H9 (cell line): Measurements from ENCODE around the gene RPS21. TPM values are rescaled to one million over a fixed set of nuclear protein-coding genes. Genes with fewer than 3 reads are reported as not detected.

ENCODE experiments used
- DNase-seq: peaks from one replicate; pipeline ENCODE4 v3.0.0-alpha.2; 2017
- H2AFZ ChIP-seq: one replicate; pipeline ENCODE4 v1.6.1; 2013; ENCODE audit warnings: mild to moderate bottlenecking, low read length, control low read depth, moderate library complexity
- H2AK5ac ChIP-seq: 2 replicates; pipeline ENCODE4 v1.6.1; 2013; ENCODE audit warnings: low read length, control low read depth, mixed read lengths; ENCODE audit not compliant: insufficient read length
- H2BK120ac ChIP-seq: one replicate; pipeline ENCODE4 v1.6.1; 2013; ENCODE audit warnings: low read depth, mild to moderate bottlenecking, low read length, control low read depth, inconsistent platforms; ENCODE audit not compliant: poor library complexity, severe bottlenecking
- H2BK12ac ChIP-seq: 2 replicates; pipeline ENCODE4 v1.6.1; 2013; ENCODE audit warnings: low read length, control low read depth, mixed read lengths, low read depth; ENCODE audit not compliant: insufficient read length
- H2BK15ac ChIP-seq: 2 replicates; pipeline ENCODE4 v1.6.1; 2013; ENCODE audit warnings: low read depth, low read length, control low read depth
- H2BK20ac ChIP-seq: one replicate; pipeline ENCODE4 v1.6.1; 2013; ENCODE audit warnings: low read depth, mild to moderate bottlenecking, low read length, control low read depth, inconsistent platforms; ENCODE audit not compliant: poor library complexity, severe bottlenecking
- H2BK5ac ChIP-seq: 2 replicates; pipeline ENCODE4 v1.6.1; 2013; ENCODE audit warnings: low read length, control low read depth, mixed read lengths; ENCODE audit not compliant: insufficient read length
- H3K14ac ChIP-seq: 2 replicates; pipeline ENCODE4 v1.6.1; 2013; ENCODE audit warnings: low read length, control low read depth; ENCODE audit not compliant: insufficient read depth
- H3K18ac ChIP-seq: 2 replicates; pipeline ENCODE4 v1.6.1; 2013; ENCODE audit warnings: low read depth, mild to moderate bottlenecking, mixed read lengths, low read length, control low read depth; ENCODE audit not compliant: insufficient read length
- H3K23ac ChIP-seq: 2 replicates; pipeline ENCODE4 v1.6.1; 2013; ENCODE audit warnings: low read length, control low read depth, mixed read lengths, low read depth; ENCODE audit not compliant: insufficient read length
- H3K23me2 ChIP-seq: 2 replicates; pipeline ENCODE4 v1.6.1; 2013; ENCODE audit warnings: low read depth, mild to moderate bottlenecking, mixed read lengths, low read length, control low read depth; ENCODE audit not compliant: insufficient read length, poor library complexity, severe bottlenecking
- H3K27ac ChIP-seq: 2 replicates; pipeline ENCODE4 v1.5.1; 2013; ENCODE audit warnings: low read length, control low read depth, mixed read lengths, low read depth; ENCODE audit not compliant: insufficient read length
- H3K27me3 ChIP-seq: 2 replicates; pipeline ENCODE4 v1.6.1; 2013; ENCODE audit warnings: low read length, control low read depth, inconsistent platforms; ENCODE audit not compliant: insufficient read depth
- H3K4ac ChIP-seq: 2 replicates; pipeline ENCODE4 v1.6.1; 2013; ENCODE audit warnings: low read depth, mild to moderate bottlenecking, control low read depth, inconsistent platforms, low read length, moderate library complexity
- H3K4me1 ChIP-seq: 2 replicates; pipeline ENCODE4 v1.6.1; 2013; ENCODE audit warnings: low read length, control low read depth, inconsistent platforms; ENCODE audit not compliant: insufficient read depth
- H3K4me2 ChIP-seq: 2 replicates; pipeline ENCODE4 v1.6.1; 2013; ENCODE audit warnings: low read length, control low read depth, mixed read lengths; ENCODE audit not compliant: insufficient read length, insufficient read depth
- H3K56ac ChIP-seq: 2 replicates; pipeline ENCODE4 v1.6.1; 2013; ENCODE audit warnings: low read depth, mild to moderate bottlenecking, mixed read lengths, low read length, control low read depth; ENCODE audit not compliant: insufficient read length
- H3K79me1 ChIP-seq: 2 replicates; pipeline ENCODE4 v1.6.1; 2013; ENCODE audit warnings: low read depth, mild to moderate bottlenecking, moderate library complexity, low read length, control low read depth, inconsistent platforms; ENCODE audit not compliant: insufficient read depth, poor library complexity, severe bottlenecking
- H3K79me2 ChIP-seq: 2 replicates; pipeline ENCODE4 v1.6.1; 2013; ENCODE audit warnings: low read length, control low read depth, inconsistent platforms; ENCODE audit not compliant: insufficient read depth
- H3K9ac ChIP-seq: 2 replicates; pipeline ENCODE4 v1.6.1; 2013; ENCODE audit warnings: low read length, control low read depth, mixed read lengths; ENCODE audit not compliant: insufficient read length; ENCODE audit errors: extremely low read depth
- H3K9me3 ChIP-seq: one replicate; pipeline ENCODE4 v1.6.1; 2013; ENCODE audit warnings: low read depth, low read length, inconsistent platforms; ENCODE audit not compliant: control insufficient read depth
- H3T11ph ChIP-seq: one replicate; pipeline ENCODE4 v1.6.1; 2013; ENCODE audit warnings: mild to moderate bottlenecking, low read length, control low read depth, inconsistent platforms
- H4K20me1 ChIP-seq: one replicate; pipeline ENCODE4 v1.6.1; 2013; ENCODE audit not compliant: control insufficient read depth, insufficient read length, insufficient read depth
- H4K5ac ChIP-seq: 2 replicates; pipeline ENCODE4 v1.6.1; 2013; ENCODE audit warnings: low read depth, mild to moderate bottlenecking, mixed read lengths, low read length, control low read depth; ENCODE audit not compliant: insufficient read length
- H4K8ac ChIP-seq: replicated peaks from 2 replicates; pipeline ENCODE4 v1.6.1; 2013; ENCODE audit warnings: low read length, control low read depth, mixed read lengths, low read depth; ENCODE audit not compliant: insufficient read length
- H4K91ac ChIP-seq: 2 replicates; pipeline ENCODE4 v1.6.1; 2013; ENCODE audit warnings: low read depth, mild to moderate bottlenecking, moderate library complexity, mixed read lengths, low read length, control low read depth; ENCODE audit not compliant: insufficient read length
- H3K27ac Mint-ChIP-seq, 3 experiments: 2 replicates in 2 of 3; 3 replicates in 1 of 3; pipeline ENCODE4 v1.8.0; 2020 to 2021; ENCODE audit warnings: mixed read lengths in 3 of 3, mild to moderate bottlenecking in 1 of 3, moderate library complexity in 1 of 3
- H3K27me3 Mint-ChIP-seq: 2 replicates; pipeline ENCODE4 v1.8.0; 2021; ENCODE audit warnings: low read depth, mild to moderate bottlenecking, moderate library complexity, mixed read lengths
- H3K36me3 Mint-ChIP-seq, 3 experiments: 2 replicates in 2 of 3; 3 replicates in 1 of 3; pipeline ENCODE4 v1.8.0; 2020 to 2021; ENCODE audit warnings: low read depth in 3 of 3, mixed read lengths in 3 of 3; ENCODE audit not compliant: insufficient read depth in 1 of 3
- H3K4me1 Mint-ChIP-seq, 2 experiments: 2 replicates each; pipeline ENCODE4 v1.8.0; 2020; ENCODE audit warnings: mixed read lengths in 2 of 2
- H3K4me3 Mint-ChIP-seq, 2 experiments: 2 replicates in 1 of 2; 3 replicates in 1 of 2; pipeline ENCODE4 v1.8.0; 2020 to 2021; ENCODE audit warnings: mild to moderate bottlenecking in 2 of 2, mixed read lengths in 2 of 2, moderate library complexity in 1 of 2
- H3K9me3 Mint-ChIP-seq, 2 experiments: 2 replicates in 1 of 2; 3 replicates in 1 of 2; pipeline ENCODE4 v1.8.0; 2020; ENCODE audit warnings: mild to moderate bottlenecking in 2 of 2, mixed read lengths in 2 of 2, moderate library complexity in 1 of 2
- CTCF ChIP-seq: fragments of 200-600 bp; sonication (generic); conservative IDR thresholded peaks from 3 replicates; pipeline ENCODE4 v1.8.0; 2021; ENCODE audit warnings: antibody characterized with exemption, mild to moderate bottlenecking
- WGBS: extraction: QIAGEN DNeasy Blood & Tissue Kit; methylation state at CpG from one replicate; pipeline ENCODE4 v1.1.7; 2013; ENCODE audit warnings: missing lambda C conversion rate, low lambda C conversion rate, mixed read lengths; ENCODE audit not compliant: insufficient read length; ENCODE audit errors: extremely low coverage; 5-methylcytosine and 5-hydroxymethylcytosine counted together
- total RNA-seq: library from RNA; stranded (reverse); gene quantifications from 2 replicates; pipeline ENCODE4 v1.2.1, GENCODE V29; 2021

The RPS21 gene
- total RNA-seq, 1 experiment from 2014 or later = 1,715 TPM

- H4K8ac ChIP-seq = no peak overlapping the region
- peak overlapping the region in 1 of 3 experiments; percentile 68; a peak in 2 of 7 replicates for H3K27ac Mint-ChIP-seq
- H3K56ac ChIP-seq = no peak overlapping the region
- no peak for DNase-seq
- H4K20me1 ChIP-seq = no peaks in the 10 kb centered on the region
- H2BK20ac ChIP-seq = no peak overlapping the region
- no peak overlapping the region for H2BK12ac ChIP-seq
- H2BK5ac ChIP-seq = no peak overlapping the region
- peaks cover 5% of the 10 kb centered on the region for H3K79me1 ChIP-seq
- H3K4me3 Mint-ChIP-seq = no peak overlapping the region
- no peaks in the 10 kb centered on the region; the same call in 1 of the 2 replicates for H3K4me1 ChIP-seq
- peaks cover 4% of the 10 kb centered on the region; the same call in 1 of the 2 replicates for H3K79me2 ChIP-seq
- no peak overlapping the region for H4K5ac ChIP-seq
- H2BK120ac ChIP-seq = no peak overlapping the region
- no peaks in the 10 kb centered on the region for H3K23me2 ChIP-seq
- no peak overlapping the region; the same call in 1 of the 2 replicates for H3K14ac ChIP-seq
- H3K9me3 Mint-ChIP-seq = peaks cover 0 to 5% of the 10 kb centered on the region in 2 experiments; a peak in 2 of 5 replicates
- no peak for TF ChIP-seq CTCF
- peaks cover 13 to 28% of the 10 kb centered on the region in 2 experiments for H3K4me1 Mint-ChIP-seq
- peak overlapping the region; percentile 29; the same call in 1 of the 2 replicates for H3K4ac ChIP-seq
- no peak overlapping the region for H3T11ph ChIP-seq
- H2BK15ac ChIP-seq = no peak overlapping the region
- no peak overlapping the region for H3K23ac ChIP-seq
- H3K36me3 Mint-ChIP-seq = peaks cover 0 to 28% (median 23%) of the 10 kb centered on the region in 3 experiments; a peak in 5 of 7 replicates
- H3K4me2 ChIP-seq = no peak overlapping the region
- H3K9me3 ChIP-seq = no peaks in the 10 kb centered on the region
- H3K27me3 Mint-ChIP-seq = no peaks in the 10 kb centered on the region
- H3K18ac ChIP-seq = no peak overlapping the region
- WGBS = no CpG with 5 or more reads among the region's 16 CpGs
- H2AFZ ChIP-seq = no peak overlapping the region
- no peak overlapping the region for H3K9ac ChIP-seq
- H2AK5ac ChIP-seq = no peak overlapping the region
- no peak overlapping the region for H4K91ac ChIP-seq
- no peak overlapping the region for H3K27ac ChIP-seq
- no peaks in the 10 kb centered on the region for H3K27me3 ChIP-seq
Measured at GRCh38 chr20:62354811-62355341, 32.0 kb upstream of the RPS21 start.
